Left ventricle myocardium superior (tissue), 1 donor: ENCODE measurements around the gene B3GNT2. TPM values are rescaled to one million over a fixed set of nuclear protein-coding genes. Genes with fewer than 3 reads are reported as not detected.
A peak's percentile ranks its signal among the peaks of the same experiment; 100 is the strongest.

Experiments used
- ATAC-seq: fragments of 200-7000 bp; cut with Tn5 transposase; one replicate; pipeline ENCODE4 v1.9.1; 2020; ENCODE audit warnings: mild to moderate bottlenecking, moderate library complexity
- DNase-seq: peaks from one replicate; pipeline ENCODE4 v3.0.0-alpha.2; 2020
- intact Hi-C: fragments of 100-400 bp; cut with micrococcal nuclease; formaldehyde crosslinking; loops from one replicate; pipeline ENCODE4 v1.11.0; 2022
- total RNA-seq: library from RNA; stranded (reverse); fragmentation: NEBNext Ultra II Directional; extraction: Animal tissue kit (Norgen Biotek cat#: 25700); gene quantifications from one replicate; pipeline ENCODE4 v1.2.1, GENCODE V29; 2021
- donor health status: DM: no; HTN: yes; CAD: no; lungs with severe emphysema.

B3GNT2 gene
- total RNA-seq, 1 donor from 2014 or later, result 15.1 TPM

GRCh38 chr2:62222171-62222570 is 26.3 kb downstream of the B3GNT2 start:
- intact Hi-C loops, result no loop called here
- ATAC-seq, result no peak
- DNase-seq, result no peak

- intact Hi-C loops, result no loop called here
- ATAC-seq, result no peak
- no peak for DNase-seq
Measured at GRCh38 chr2:62222674-62223073, 26.8 kb downstream of the B3GNT2 start.

DNA sequence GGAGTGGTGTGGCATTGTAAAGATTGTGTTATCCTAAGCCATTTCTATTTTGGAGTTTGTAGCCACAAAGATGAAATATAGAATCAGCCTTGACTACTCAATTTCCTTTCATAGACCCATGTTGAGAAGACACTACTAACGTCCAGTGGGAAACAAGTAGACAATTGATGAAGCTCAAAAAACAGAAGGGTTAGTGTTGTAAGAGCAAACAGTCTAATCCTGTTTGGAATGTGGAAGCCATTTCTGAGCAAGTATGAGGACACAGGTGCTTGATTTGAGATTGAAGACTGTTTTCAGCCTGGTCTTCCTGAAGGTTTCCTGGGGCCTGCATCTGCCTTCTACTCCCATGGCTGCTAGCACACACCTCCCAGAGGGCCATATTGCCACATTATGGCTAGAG is 29.1 kb downstream of the B3GNT2 start:
- intact Hi-C loops, result no loop called here
- DNase-seq (no peak), ATAC-seq (no peak)

- ATAC-seq (no peak), DNase-seq (no peak)
- intact Hi-C loops, result no loop called here
Measured at GRCh38 chr2:62227386-62228075, 31.6 kb downstream of the B3GNT2 start.

- DNase-seq (no peak), ATAC-seq (no peak)
- intact Hi-C loops, result no loop called here
Measured at GRCh38 chr2:62229082-62229605, 33.2 kb downstream of the B3GNT2 start.

DNA sequence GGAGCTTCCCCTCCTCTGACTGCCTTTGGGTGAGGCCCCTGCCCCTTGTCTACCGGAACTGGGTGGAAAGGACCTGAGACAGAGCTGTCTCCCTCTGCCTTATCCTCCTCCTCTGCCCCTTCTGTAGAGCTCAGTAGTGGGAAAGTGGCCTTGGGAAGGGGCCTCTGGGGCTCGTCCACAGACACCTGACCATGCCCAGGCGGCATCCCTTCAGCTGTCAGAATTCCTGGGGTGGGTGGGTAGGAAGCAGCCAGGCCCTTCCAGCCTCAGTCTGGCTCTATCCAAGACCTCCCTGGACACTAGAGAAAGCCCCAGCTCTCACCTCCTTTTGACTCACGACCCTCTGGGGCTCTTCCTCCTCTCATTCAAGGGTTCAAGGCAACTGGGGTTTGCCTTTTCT is 35.6 kb downstream of the B3GNT2 start:
- DNase-seq (no peak), ATAC-seq (peak; percentile 30)
- intact Hi-C loops, result no loop called here

DNA sequence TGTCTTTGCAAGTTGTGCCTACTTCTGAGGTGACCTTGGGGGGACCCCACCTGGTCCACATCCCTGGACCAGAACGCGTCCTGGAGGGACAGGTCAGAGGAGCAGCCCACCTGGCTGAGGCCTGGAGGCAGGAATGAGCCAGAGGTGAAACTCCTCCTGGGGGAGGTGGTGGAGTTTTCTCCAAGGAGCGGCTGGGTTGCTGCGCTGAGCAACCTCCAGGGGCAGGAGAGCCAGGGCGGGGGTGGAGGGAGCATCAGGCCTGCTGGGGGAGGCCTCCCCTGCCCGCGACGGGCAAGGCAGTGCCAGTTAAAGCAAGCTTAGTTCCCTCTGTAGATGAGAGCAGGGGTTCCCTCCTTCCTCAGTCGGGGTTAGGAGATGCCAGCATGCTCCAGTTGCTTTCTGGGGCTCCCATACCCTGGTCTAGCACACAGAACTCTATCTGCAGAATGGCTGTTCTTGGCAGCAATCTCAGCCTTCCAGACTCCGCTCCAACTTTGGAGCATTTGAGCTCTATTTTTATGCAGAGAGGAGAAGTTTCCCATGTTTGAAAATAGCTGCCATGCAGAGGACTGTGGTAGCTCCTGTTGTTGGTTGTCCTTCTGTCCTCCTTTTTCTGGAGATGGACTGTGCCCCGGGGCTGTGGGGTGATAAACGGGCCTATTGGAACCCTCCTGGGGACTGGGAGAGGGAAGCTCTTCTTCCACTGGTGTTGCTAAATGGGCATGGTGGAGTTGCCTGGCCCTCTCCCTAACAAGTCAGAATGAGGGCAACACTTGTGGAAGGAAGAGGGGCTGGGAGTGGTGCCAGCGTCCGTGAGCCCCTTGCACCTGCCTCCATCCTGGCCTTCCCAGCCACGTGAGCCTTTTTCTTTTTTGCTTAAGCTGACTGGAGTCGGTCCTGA is 39.1 kb downstream of the B3GNT2 start:
- DNase-seq (no peak), ATAC-seq (peak; percentile 76)
- intact Hi-C loops, result no loop called here

DNA sequence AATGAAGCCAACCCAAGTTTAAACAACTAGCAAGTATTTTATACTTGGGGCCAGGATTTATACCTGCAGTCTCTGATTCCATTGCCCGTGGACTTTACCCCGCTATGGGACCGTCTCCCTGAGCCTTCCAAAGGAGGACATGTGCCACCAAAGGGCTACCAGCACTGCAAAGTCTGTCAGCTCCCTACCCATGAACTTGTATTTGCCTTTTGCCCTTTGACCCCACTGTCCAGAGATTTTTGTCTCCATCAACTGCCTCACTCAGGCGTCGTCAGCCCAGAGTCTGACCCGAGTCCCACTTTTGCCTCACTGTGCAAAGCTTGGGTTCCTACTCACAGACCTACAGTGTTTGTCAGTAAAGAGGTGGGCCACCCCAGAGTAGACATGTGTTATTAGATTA is 40.6 kb downstream of the B3GNT2 start:
- no peak for DNase-seq
- no peak for ATAC-seq
- intact Hi-C loops, result no loop called here

DNA sequence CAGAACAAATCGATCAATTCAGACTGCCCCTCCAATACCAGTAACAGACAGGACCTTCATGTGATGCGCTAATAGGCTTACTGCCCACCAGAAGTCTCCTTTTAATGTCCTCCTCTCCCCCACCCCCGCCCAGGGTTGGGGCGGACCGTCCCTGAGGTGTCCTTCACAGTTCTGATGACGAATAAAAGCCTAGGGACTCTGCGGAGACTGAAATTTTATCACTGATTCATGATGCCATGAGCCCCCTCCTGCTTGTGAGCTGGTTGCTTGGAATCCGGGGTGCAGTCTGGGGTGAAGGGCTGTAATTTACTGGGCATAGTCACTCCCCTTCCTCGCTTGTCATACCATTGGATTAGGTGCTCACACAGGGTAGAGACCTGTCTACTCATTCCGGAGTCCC is 42.3 kb downstream of the B3GNT2 start:
- no peak for ATAC-seq
- no peak for DNase-seq
- intact Hi-C loops, result no loop called here

DNA sequence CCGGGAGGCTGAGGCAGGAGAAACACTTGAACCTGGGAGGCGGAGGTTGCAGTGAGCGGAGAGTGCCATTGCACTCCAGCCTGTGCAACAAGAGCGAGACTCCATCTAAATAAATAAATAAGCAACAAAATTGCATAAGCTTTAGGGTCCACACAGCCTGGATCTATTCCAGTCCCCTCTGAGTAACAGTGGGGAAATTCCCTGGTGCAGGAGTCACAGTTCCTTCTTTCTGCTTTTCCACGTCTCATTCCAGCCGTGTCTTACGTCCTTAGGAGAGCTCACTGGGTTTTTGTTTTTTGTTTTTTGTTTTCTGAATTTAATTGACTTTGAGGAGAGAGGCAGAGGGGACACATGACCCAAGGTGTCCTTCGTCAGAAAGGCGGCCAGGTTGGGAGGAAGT is 44.6 kb downstream of the B3GNT2 start:
- no peak for DNase-seq
- no peak for ATAC-seq
- intact Hi-C loops, result no loop called here

GRCh38 chr2:62243983-62244382 is 48.1 kb downstream of the B3GNT2 start:
- no peak for DNase-seq
- intact Hi-C loops, result no loop called here
- ATAC-seq, result no peak

- DNase-seq, result no peak
- intact Hi-C loops, result no loop called here
- ATAC-seq, result no peak
Measured at GRCh38 chr2:62248226-62248625, 52.3 kb downstream of the B3GNT2 start.

DNA sequence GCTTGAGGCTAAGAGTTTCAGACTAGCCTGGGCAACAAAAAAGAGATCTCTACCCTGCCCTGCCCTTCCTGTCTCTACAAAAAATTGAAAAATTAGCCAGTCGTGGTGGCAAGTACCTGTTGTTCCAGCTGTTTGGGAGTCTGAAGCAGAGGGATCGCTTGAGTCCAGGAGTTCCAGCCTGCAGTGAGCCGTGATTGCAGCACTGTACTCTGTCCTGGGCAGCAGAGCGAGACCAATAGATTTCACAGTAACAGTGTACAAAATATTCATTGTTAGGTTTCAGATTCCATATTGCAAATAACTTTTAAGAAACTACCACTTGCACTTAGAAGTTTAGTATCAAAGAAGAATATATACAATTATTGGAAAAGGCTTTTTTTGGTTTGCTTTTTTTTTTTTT is 54.3 kb downstream of the B3GNT2 start:
- no peak for ATAC-seq
- no peak for DNase-seq
- intact Hi-C loops, result no loop called here

GRCh38 chr2:62254424-62255266 is 58.7 kb downstream of the B3GNT2 start:
- intact Hi-C loops, result no loop called here
- ATAC-seq, result no peak
- no peak for DNase-seq

- ATAC-seq, result no peak
- intact Hi-C loops, result no loop called here
- no peak for DNase-seq
Measured at GRCh38 chr2:62257466-62257865, 61.6 kb downstream of the B3GNT2 start.

DNA sequence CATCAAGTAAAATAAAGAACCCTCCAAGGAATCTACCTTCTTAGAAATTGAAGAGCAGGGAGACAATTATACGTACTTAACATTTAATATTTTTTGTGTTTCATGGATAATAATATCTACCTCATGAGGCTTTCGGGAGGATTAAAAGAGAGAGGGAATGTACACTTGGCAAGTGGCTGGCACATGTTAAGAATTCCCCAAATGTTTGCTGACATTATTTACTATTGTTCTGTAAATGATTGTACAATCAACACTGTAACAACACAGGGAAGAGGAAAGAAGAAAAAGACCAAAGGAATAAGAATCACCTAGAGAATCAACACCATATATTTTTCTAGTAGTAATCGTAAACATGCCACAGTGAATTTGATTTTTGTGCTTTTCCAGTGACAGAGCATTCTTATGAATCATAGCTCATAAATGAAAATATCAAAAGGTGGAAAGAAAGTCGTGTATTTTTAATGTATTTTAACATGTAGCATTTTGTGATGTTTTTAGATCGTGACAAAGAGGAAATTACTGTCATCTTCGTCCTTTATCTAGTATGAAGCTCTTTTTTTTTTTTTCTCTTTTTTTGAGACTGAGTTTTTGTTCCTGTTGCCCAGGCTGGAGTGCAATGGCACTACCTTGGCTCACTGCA is 67.3 kb downstream of the B3GNT2 start:
- intact Hi-C loops, result no loop called here
- ATAC-seq, result no peak
- no peak for DNase-seq

- ATAC-seq, result no peak
- intact Hi-C loops, result no loop called here
- no peak for DNase-seq
Measured at GRCh38 chr2:62264186-62264585, 68.3 kb downstream of the B3GNT2 start.

GRCh38 chr2:62265106-62265505 is 69.2 kb downstream of the B3GNT2 start:
- ATAC-seq (peak; percentile 19), DNase-seq (no peak)
- intact Hi-C loops, result no loop called here

DNA sequence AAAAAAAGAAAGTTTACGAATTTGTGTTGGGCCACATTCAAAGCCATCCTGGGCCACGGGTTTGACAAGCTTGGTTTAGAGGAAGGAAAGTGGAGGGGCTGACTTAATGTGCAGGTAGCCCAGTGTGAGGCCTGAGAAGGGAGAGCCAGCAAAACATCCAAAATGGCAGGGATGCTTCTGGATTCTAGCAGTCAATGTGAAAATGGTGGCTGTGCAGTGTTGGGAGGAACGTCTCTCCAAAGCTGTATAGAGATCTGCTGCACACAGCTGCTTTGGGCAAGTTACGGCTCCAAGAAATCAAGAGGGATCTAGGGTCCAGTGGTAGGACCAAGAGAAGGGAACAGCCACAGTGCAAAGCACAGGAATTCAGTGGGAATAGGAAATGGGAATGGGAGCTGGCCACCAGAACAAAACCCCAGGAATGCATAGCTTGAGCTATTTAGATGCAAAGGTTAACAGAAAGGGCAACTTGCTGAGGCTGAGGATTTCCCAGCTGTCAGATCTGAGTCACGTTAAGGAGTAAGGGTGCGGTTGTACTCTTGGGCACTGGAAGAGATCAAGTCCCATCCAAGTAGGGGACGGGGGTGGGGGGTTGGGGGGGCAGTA is 70.6 kb downstream of the B3GNT2 start:
- intact Hi-C loops, result no loop called here
- no peak for DNase-seq
- no peak for ATAC-seq
